Nephron progenitor cell (in vitro differentiated cells): ENCODE results near the gene GPR137B.
A peak's percentile ranks its signal among the peaks of the same experiment; 100 is the strongest.

Experiments
- DNase-seq: peaks from one replicate; pipeline ENCODE4 v3.0.0; 2021
- H3K27ac Mint-ChIP-seq: 2 replicates; pipeline ENCODE4 v1.8.0; 2021; ENCODE audit warnings: mild to moderate bottlenecking, moderate library complexity, mixed read lengths
- H3K27me3 Mint-ChIP-seq: 2 replicates; pipeline ENCODE4 v1.8.0; 2021; ENCODE audit warnings: mild to moderate bottlenecking, low read depth, mixed read lengths; ENCODE audit not compliant: poor library complexity
- H3K36me3 Mint-ChIP-seq: 2 replicates; pipeline ENCODE4 v1.8.0; 2021; ENCODE audit warnings: low read depth, mixed read lengths
- H3K4me1 Mint-ChIP-seq: 2 replicates; pipeline ENCODE4 v1.8.0; 2021; ENCODE audit warnings: mixed read lengths
- H3K4me3 Mint-ChIP-seq: 2 replicates; pipeline ENCODE4 v1.8.0; 2021; ENCODE audit warnings: mild to moderate bottlenecking, moderate library complexity, mixed read lengths
- H3K9me3 Mint-ChIP-seq: 2 replicates; pipeline ENCODE4 v1.8.0; 2021; ENCODE audit warnings: mild to moderate bottlenecking, moderate library complexity, mixed read lengths
- TF ChIP-seq, protein P1 (sequence below): fragments of 200-600 bp; sonication (generic); IDR thresholded peaks from 2 replicates; pipeline ENCODE4 v1.5.0; 2021; ENCODE audit warnings: antibody characterized with exemption

The GPR137B gene

DNA sequence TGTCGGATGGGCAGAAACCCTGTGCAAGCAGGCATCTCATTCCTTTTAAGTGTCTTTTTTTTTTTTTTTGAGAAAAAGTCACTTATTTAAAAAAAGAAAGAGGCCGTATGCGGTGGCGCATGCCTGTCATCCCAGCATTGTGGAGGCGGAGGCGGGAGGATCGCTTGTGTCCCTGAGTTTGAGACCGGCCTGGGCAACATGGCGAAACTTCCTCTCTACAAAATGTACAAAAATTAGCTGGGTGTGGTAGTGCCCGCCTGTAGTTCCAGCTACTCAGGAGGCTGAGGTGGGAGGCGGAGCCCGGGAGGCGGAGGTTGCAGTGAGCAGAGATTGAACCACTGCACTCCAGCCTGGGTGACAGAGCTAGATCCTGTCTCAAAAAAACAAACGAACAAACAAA is 1.7 kb downstream of the GPR137B start:
- Mint-ChIP-seq H3K27me3 (peaks cover 51% of the 10 kb centered on the region), H3K4me3 (peak overlapping the region; percentile 98), H3K27ac (no peak overlapping the region), H3K4me1 (peaks cover 68% of the 10 kb centered on the region), H3K9me3 (no peaks in the 10 kb centered on the region), H3K36me3 (peaks cover 16% of the 10 kb centered on the region)
- TF ChIP-seq, protein P1, sequence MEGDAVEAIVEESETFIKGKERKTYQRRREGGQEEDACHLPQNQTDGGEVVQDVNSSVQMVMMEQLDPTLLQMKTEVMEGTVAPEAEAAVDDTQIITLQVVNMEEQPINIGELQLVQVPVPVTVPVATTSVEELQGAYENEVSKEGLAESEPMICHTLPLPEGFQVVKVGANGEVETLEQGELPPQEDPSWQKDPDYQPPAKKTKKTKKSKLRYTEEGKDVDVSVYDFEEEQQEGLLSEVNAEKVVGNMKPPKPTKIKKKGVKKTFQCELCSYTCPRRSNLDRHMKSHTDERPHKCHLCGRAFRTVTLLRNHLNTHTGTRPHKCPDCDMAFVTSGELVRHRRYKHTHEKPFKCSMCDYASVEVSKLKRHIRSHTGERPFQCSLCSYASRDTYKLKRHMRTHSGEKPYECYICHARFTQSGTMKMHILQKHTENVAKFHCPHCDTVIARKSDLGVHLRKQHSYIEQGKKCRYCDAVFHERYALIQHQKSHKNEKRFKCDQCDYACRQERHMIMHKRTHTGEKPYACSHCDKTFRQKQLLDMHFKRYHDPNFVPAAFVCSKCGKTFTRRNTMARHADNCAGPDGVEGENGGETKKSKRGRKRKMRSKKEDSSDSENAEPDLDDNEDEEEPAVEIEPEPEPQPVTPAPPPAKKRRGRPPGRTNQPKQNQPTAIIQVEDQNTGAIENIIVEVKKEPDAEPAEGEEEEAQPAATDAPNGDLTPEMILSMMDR = no peak
- no peak for DNase-seq

- TF ChIP-seq, protein P1 = no peak
- peaks cover 16% of the 10 kb centered on the region for H3K36me3 Mint-ChIP-seq
- H3K4me1 Mint-ChIP-seq = peaks cover 73% of the 10 kb centered on the region
- no peak overlapping the region for H3K27ac Mint-ChIP-seq
- peaks cover 45% of the 10 kb centered on the region for H3K27me3 Mint-ChIP-seq
- no peak for DNase-seq
- H3K9me3 Mint-ChIP-seq = no peaks in the 10 kb centered on the region
- H3K4me3 Mint-ChIP-seq = peak overlapping the region; percentile 98
These were observed 2.3 kb downstream of the GPR137B start for GRCh38 chr1:236144446-236145150.

- Mint-ChIP-seq H3K4me3 (no peak overlapping the region), H3K4me1 (peaks cover 85% of the 10 kb centered on the region)
These were observed 4.7 kb downstream of the GPR137B start for GRCh38 chr1:236147068-236147467.

GRCh38 chr1:236147521-236148469 is 5.5 kb downstream of the GPR137B start:
- Mint-ChIP-seq H3K9me3 (no peaks in the 10 kb centered on the region), H3K4me3 (no peak overlapping the region), H3K27ac (peak overlapping the region; percentile 83), H3K36me3 (peaks cover 16% of the 10 kb centered on the region), H3K4me1 (peaks cover 82% of the 10 kb centered on the region), H3K27me3 (peaks cover 19% of the 10 kb centered on the region)
- no peak for DNase-seq
- TF ChIP-seq, protein P1 = no peak

More at GRCh38 chr1:236147068-236147467, 4.7 kb downstream of the GPR137B start:
- no peak for DNase-seq
- peaks cover 16% of the 10 kb centered on the region for H3K36me3 Mint-ChIP-seq
- H3K27ac Mint-ChIP-seq = no peak overlapping the region
- peaks cover 23% of the 10 kb centered on the region for H3K27me3 Mint-ChIP-seq
- TF ChIP-seq, protein P1 = no peak
- H3K9me3 Mint-ChIP-seq = no peaks in the 10 kb centered on the region

GRCh38 chr1:236148470-236148845 is 6.1 kb downstream of the GPR137B start:
- peaks cover 16% of the 10 kb centered on the region for H3K36me3 Mint-ChIP-seq
- peaks cover 85% of the 10 kb centered on the region for H3K4me1 Mint-ChIP-seq
- TF ChIP-seq, protein P1 = no peak
- no peak for DNase-seq
- H3K27ac Mint-ChIP-seq = no peak overlapping the region
- no peaks in the 10 kb centered on the region for H3K9me3 Mint-ChIP-seq
- H3K4me3 Mint-ChIP-seq = no peak overlapping the region
- peaks cover 18% of the 10 kb centered on the region for H3K27me3 Mint-ChIP-seq
